HG02763 (cell line): ENCODE results near the gene UVRAG.

Experiments used
- ATAC-seq: cut with Tn5 transposase; IDR thresholded peaks from one replicate; pipeline ENCODE4 v1.9.1; 2021; ENCODE audit warnings: mild to moderate bottlenecking, moderate library complexity; ENCODE audit not compliant: unreplicated experiment

Gene UVRAG

GRCh38 chr11:76131671-76132631 is 316.9 kb downstream of the UVRAG start:
- ATAC-seq, result no peak

- no peak for ATAC-seq
These were observed 319.2 kb downstream of the UVRAG start for GRCh38 chr11:76134239-76134638.

- ATAC-seq, result no peak
These were observed 320.5 kb downstream of the UVRAG start for GRCh38 chr11:76135491-76135890.

GRCh38 chr11:76139314-76139713 is 324.3 kb downstream of the UVRAG start:
- no peak for ATAC-seq

- ATAC-seq, result no peak
These were observed 326.0 kb downstream of the UVRAG start for GRCh38 chr11:76140912-76141574.

GRCh38 chr11:76141901-76142588 is 327.0 kb downstream of the UVRAG start:
- ATAC-seq, result no peak

GRCh38 chr11:76143274-76143673 is 328.3 kb downstream of the UVRAG start:
- no peak for ATAC-seq

GRCh38 chr11:76147106-76147740 is 332.2 kb downstream of the UVRAG start:
- ATAC-seq, result no peak

GRCh38 chr11:76148231-76148630 is 333.2 kb downstream of the UVRAG start:
- no peak for ATAC-seq

- ATAC-seq, result no peak
These were observed 334.1 kb downstream of the UVRAG start for GRCh38 chr11:76148941-76149613.

GRCh38 chr11:76149713-76150112 is 334.7 kb downstream of the UVRAG start:
- no peak for ATAC-seq

GRCh38 chr11:76150141-76150540 is 335.1 kb downstream of the UVRAG start:
- no peak for ATAC-seq

- ATAC-seq, result no peak
These were observed 336.6 kb downstream of the UVRAG start for GRCh38 chr11:76151556-76152085.

GRCh38 chr11:76152086-76152681 is 337.2 kb downstream of the UVRAG start:
- peak; percentile 75 for ATAC-seq

- ATAC-seq, result peak; percentile 35
These were observed 337.9 kb downstream of the UVRAG start for GRCh38 chr11:76152741-76153570.

GRCh38 chr11:76153571-76153923 is 338.5 kb downstream of the UVRAG start:
- ATAC-seq, result no peak

GRCh38 chr11:76155500-76156227 is 340.7 kb downstream of the UVRAG start:
- no peak for ATAC-seq

GRCh38 chr11:76156971-76157427 is 342.0 kb downstream of the UVRAG start:
- no peak for ATAC-seq
